MM.1S (cell line): ENCODE results near the gene ZBTB32.
A peak's percentile ranks its signal among the peaks of the same experiment; 100 is the strongest.

Experiments
- DNase-seq: peaks from one replicate; pipeline ENCODE4 v3.0.0-alpha.2; 2015
- H2AFZ ChIP-seq: fragments of 300-600 bp; sonication (generic); 2 replicates; pipeline ENCODE4 v1.6.0; 2016; ENCODE audit warnings: antibody characterized with exemption, low read length
- H3F3A ChIP-seq: fragments of 300-600 bp; sonication (generic); 2 replicates; pipeline ENCODE4 v1.6.1; 2016; ENCODE audit warnings: mild to moderate bottlenecking, antibody characterized with exemption, low read length, moderate library complexity, mixed read lengths; ENCODE audit not compliant: insufficient read depth
- H3K27ac ChIP-seq: fragments of 300-600 bp; sonication (generic); 2 replicates; pipeline ENCODE4 v1.5.1; 2016; ENCODE audit warnings: mild to moderate bottlenecking, low read length
- H3K27me3 ChIP-seq: fragments of 300-600 bp; sonication (generic); replicated peaks from 2 replicates; pipeline ENCODE4 v1.6.0; 2016; ENCODE audit warnings: low read length; ENCODE audit not compliant: insufficient read depth
- H3K36me3 ChIP-seq: fragments of 300-600 bp; sonication (generic); replicated peaks from 2 replicates; pipeline ENCODE4 v1.6.1; 2016; ENCODE audit warnings: mild to moderate bottlenecking, low read length, mixed read lengths; ENCODE audit not compliant: insufficient read depth
- H3K4me1 ChIP-seq: fragments of 300-600 bp; sonication (generic); 2 replicates; pipeline ENCODE4 v1.6.1; 2016; ENCODE audit warnings: low read length, mixed read lengths
- H3K4me2 ChIP-seq: fragments of 300-600 bp; sonication (generic); 2 replicates; pipeline ENCODE4 v1.6.0; 2016; ENCODE audit warnings: low read depth, low read length
- H3K4me3 ChIP-seq: fragments of 300-600 bp; sonication (generic); 2 replicates; pipeline ENCODE4 v1.5.1; 2016; ENCODE audit warnings: low read length, mixed read lengths
- H3K79me2 ChIP-seq: fragments of 300-600 bp; sonication (generic); 2 replicates; pipeline ENCODE4 v1.6.1; 2016; ENCODE audit warnings: mixed run types, low read length, mixed read lengths
- H3K9ac ChIP-seq: fragments of 300-600 bp; sonication (generic); 2 replicates; pipeline ENCODE4 v1.6.1; 2016; ENCODE audit warnings: low read length, mixed read lengths
- H3K9me2 ChIP-seq: fragments of 300-600 bp; sonication (generic); replicated peaks from 2 replicates; pipeline ENCODE4 v1.6.1; 2016; ENCODE audit warnings: mild to moderate bottlenecking, low read length, mixed read lengths; ENCODE audit not compliant: insufficient read depth
- H3K9me3 ChIP-seq: fragments of 300-600 bp; sonication (generic); replicated peaks from 2 replicates; pipeline ENCODE4 v1.6.1; 2016; ENCODE audit warnings: mild to moderate bottlenecking, low read length, mixed read lengths; ENCODE audit not compliant: insufficient read depth
- H4K20me1 ChIP-seq: fragments of 300-600 bp; sonication (generic); 2 replicates; pipeline ENCODE4 v1.6.1; 2016; ENCODE audit warnings: mild to moderate bottlenecking, low read length, moderate library complexity, mixed read lengths; ENCODE audit not compliant: insufficient read depth
- CTCF ChIP-seq: fragments of 300-600 bp; sonication (generic); IDR thresholded peaks from 2 replicates; pipeline ENCODE4 v1.5.1; 2016; ENCODE audit warnings: antibody characterized with exemption, low read length, mixed read lengths
- EZH2 ChIP-seq: fragments of 300-600 bp; sonication (generic); optimal IDR thresholded peaks from 2 replicates; pipeline ENCODE3; 2017; ENCODE audit warnings: low read depth, mild to moderate bottlenecking, antibody characterized with exemption, low read length, mixed read lengths
- EZH2phosphoT487 ChIP-seq: fragments of 300-600 bp; sonication (generic); IDR thresholded peaks from 2 replicates; pipeline ENCODE4 v1.6.1; 2018; ENCODE audit warnings: antibody characterized with exemption, low read length

The ZBTB32 gene

GRCh38 chr19:35755131-35755549 lies 50.8 kb downstream of the ZBTB32 start:
- H4K20me1 ChIP-seq: no peaks in the 10 kb centered on the region
- peaks cover 12% of the 10 kb centered on the region; the same call in 1 of the 2 replicates for H3K4me1 ChIP-seq
- no peaks in the 10 kb centered on the region for H3K9me3 ChIP-seq
- no peaks in the 10 kb centered on the region for H3K27me3 ChIP-seq
- no peak for TF ChIP-seq EZH2phosphoT487
- no peak for TF ChIP-seq CTCF
- TF ChIP-seq EZH2: no peak
- H2AFZ ChIP-seq: no peak overlapping the region
- no peak overlapping the region for H3K9ac ChIP-seq
- H3K4me3 ChIP-seq: no peak overlapping the region
- H3K27ac ChIP-seq: no peak overlapping the region
- H3K79me2 ChIP-seq: peaks cover 15% of the 10 kb centered on the region
- H3K36me3 ChIP-seq: no peaks in the 10 kb centered on the region
- H3F3A ChIP-seq: peaks cover 4% of the 10 kb centered on the region; the same call in 1 of the 2 replicates
- H3K4me2 ChIP-seq: no peak overlapping the region
- H3K9me2 ChIP-seq: no peaks in the 10 kb centered on the region
- DNase-seq: no peak

GRCh38 chr19:35755550-35756376 lies 51.4 kb downstream of the ZBTB32 start:
- DNase-seq: no peak
- H3K4me3 ChIP-seq: no peak overlapping the region

GRCh38 chr19:35756377-35757230 lies 52.2 kb downstream of the ZBTB32 start, which contains the start of gene HSPB6:
TSS of gene HSPB6 (minus strand) at chr19:35757029. CDS start at chr19:35757008, 21 bp downstream.
- Histone ChIP-seq H4K20me1 (no peaks in the 10 kb centered on the region), H2AFZ (peak within 1 kb of the TSS; percentile 82), H3K9ac (peak within 1 kb of the TSS; percentile 77; the same call in 1 of the 2 replicates), H3F3A (peaks cover 4% of the 10 kb centered on the region; the same call in 1 of the 2 replicates), H3K27ac (peak within 1 kb of the TSS; percentile 57; the same call in 1 of the 2 replicates), H3K79me2 (peaks cover 15% of the 10 kb centered on the region), H3K4me2 (peak within 1 kb of the TSS; percentile 94), H3K4me3 (peak within 1 kb of the TSS; percentile 75), H3K36me3 (no peaks in the 10 kb centered on the region), H3K27me3 (no peaks in the 10 kb centered on the region), H3K9me3 (no peaks in the 10 kb centered on the region), H3K4me1 (peaks cover 12% of the 10 kb centered on the region; the same call in 1 of the 2 replicates), H3K9me2 (no peaks in the 10 kb centered on the region)
- DNase-seq: no peak
- TF ChIP-seq EZH2phosphoT487: no peak
- TF ChIP-seq CTCF: no peak
- no peak for TF ChIP-seq EZH2

More at GRCh38 chr19:35755550-35756376, 51.4 kb downstream of the ZBTB32 start:
- Histone ChIP-seq H3K27ac (no peak overlapping the region), H3F3A (peaks cover 4% of the 10 kb centered on the region; the same call in 1 of the 2 replicates), H3K79me2 (peaks cover 15% of the 10 kb centered on the region), H4K20me1 (no peaks in the 10 kb centered on the region), H3K9me2 (no peaks in the 10 kb centered on the region), H3K27me3 (no peaks in the 10 kb centered on the region), H3K9ac (no peak overlapping the region), H3K9me3 (no peaks in the 10 kb centered on the region), H3K4me1 (peaks cover 12% of the 10 kb centered on the region; the same call in 1 of the 2 replicates), H3K36me3 (no peaks in the 10 kb centered on the region), H2AFZ (no peak overlapping the region), H3K4me2 (no peak overlapping the region)
- TF ChIP-seq EZH2: no peak
- TF ChIP-seq CTCF: no peak
- TF ChIP-seq EZH2phosphoT487: no peak
